COR-L47 (cell line): Measurements from ENCODE around the gene KCNJ4.
"Not testable (repeated sequence)": the region's sequence is repeated elsewhere in the genome, so short reads cannot be mapped to it uniquely, and the experiment has no call there.

Experiments
- DNase-seq: peaks from one replicate; lab custom pipeline; 2025; lab: John Stamatoyannopoulos, UW

Gene KCNJ4

DNA sequence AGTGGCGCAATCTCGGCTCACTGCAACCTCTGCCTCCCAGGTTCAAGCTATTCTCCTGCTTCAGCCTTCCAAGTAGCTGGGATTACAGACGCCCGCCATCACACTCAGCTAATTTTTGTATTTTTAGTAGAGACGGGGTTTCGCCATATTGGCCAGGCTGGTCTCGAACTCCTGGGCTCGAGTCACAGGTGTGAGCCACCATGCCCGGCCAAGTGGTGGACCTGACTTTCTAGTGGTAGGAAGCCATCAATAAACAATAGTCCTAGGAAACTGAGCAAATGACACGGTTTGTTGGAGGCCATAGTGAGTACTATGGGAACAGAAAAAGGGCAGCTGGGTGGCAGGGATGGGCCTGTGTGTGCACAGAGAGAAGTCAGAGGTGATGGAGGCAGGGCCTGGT lies 15.2 kb upstream of the KCNJ4 start:
- not testable (repeated sequence) for DNase-seq

DNA sequence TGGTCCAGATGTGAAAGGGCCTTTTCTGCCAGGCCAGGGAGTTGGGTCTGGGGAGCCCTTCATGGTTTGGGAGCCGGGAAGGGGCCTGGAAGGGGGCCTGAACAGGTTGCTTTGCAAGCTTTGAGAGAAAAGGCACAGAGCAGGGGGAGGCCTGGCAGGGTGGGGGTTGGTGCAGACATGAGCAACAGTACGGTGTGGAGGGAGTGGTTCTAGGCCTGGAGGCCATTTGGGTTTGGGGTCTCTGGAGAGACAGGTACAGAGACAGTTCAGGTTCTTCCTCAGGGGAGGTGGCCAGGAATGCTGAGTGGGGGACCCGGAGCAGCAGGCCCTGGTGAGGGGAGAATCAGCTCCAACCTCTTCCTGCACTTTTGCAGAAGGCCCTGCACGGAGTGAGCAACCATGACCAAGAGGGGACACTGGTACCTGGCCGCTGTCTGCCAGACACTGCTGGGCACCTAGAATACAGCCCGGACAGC lies 14.3 kb upstream of the KCNJ4 start:
- DNase-seq = no peak

DNA sequence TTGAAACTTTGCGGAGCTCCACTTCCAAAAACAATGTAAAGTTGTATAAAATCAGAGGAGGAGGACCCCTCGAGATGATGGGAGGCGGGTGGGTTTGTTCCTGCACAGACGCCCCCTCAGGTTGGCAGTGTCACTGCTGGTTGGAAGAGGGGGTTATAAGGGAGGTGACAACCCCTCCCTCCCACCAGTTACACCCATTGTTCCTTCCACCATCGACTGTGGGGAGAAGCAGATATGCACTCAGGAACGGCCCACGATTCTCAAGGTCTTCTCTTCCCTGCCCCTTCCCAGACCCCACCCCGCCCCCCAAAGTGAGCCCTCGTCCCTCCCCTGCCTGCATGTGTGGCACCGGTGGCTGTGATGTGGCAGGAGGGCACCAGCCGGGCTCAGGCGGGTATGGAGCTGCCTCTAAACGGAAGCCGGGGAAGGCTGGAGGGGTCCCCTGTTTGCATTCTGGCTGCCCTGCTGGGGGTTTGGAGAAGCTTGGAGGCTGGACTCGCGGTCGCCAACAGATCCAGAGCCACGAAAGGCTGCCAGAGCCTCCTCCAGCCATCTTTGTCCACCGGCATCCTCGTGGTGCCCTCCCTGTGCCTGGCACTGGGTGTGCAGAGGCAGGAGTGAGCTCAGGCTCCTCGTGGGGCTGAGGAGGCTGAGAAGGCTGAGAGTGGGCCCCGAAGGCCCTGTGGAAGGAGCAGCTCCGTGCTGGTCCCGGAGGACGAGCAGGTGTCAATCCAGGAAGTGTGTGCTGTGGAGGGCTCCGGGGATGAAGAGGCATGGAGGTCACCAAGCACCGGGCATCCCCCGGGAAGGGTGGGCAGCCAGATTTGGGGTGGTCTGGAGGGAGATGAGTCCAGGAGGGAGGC lies 13.7 kb upstream of the KCNJ4 start:
- no peak for DNase-seq

GRCh38 chr22:38467904-38468442 lies 13.0 kb upstream of the KCNJ4 start, which contains the start of gene KDELR3:
Gene KDELR3 (plus strand): TSS chr22:38468096. CDS start chr22:38468234, 138 bp downstream.
- DNase-seq = no peak

- no peak for DNase-seq
Measured at GRCh38 chr22:38467438-38467903, 12.5 kb upstream of the KCNJ4 start.

DNA sequence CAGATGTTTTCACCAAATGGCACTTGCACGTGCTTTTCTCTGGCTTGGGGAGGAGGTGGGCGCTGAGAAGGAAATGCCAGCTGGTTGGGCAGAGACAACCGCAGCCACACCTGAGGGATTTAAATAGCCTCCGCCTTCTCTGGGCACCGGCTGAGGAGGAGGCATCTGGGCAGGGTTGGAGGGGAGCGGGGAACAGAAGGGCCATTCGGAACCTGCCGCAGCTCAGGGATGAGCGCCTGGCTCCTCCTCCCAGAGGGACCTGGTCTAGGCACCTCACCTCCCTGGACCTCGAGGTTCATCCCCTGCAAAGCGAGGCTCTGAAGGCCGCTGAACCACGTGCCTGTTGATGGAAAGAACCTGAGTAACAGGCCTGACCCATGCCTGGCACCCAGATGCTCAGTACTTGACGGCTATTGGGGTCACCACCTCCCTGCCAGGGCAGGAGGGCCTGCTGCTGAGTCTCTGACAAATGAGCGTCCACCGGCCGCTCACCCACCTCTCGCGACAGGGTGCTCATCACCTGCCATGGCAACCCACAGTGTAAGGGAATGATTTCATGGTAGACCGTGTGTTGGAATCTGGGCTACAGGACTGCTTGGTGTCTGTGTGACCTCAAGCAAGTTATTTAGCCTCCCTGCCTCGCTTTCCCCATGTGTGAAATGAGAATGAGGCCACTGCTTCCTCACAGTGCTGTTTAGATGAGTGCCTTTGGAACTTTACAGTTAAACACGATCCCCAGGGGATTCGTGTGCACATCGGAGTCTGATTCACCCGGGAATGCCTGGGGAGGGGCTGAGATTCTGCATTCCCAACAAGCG lies 10.9 kb upstream of the KCNJ4 start:
- DNase-seq = no peak

DNA sequence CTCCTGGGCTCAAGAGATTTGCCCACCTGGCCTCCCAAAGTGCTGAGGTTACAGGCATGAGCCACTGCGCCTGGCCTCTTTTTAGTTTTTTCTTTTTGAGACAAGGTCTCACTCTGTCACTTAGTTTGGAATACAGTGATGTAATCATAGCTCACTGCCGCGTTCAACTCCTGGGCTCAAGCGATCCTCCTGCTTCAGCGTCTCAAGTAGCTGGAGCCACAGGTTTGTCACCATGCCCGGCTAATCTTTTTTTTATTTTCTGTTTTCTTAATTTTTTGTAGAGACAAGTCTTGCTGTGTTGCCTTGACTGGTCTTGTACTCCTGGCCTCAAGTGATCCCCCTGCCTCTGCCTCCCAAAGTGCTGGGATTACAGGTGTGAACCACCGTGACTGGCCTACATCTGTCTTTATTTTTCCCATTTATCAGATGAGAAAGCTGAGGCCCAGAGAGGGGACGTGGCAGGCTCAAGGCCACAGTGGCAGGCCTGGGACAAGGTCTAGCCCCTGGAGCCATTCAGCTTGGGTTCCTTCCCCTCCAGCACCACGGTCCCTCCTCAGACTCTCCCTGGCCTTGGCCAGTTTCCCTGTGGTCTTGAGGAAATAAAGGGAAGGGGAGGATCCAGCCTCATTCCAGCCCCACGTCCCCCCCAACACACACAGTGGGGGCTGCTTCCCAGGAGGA lies 10.1 kb upstream of the KCNJ4 start:
- DNase-seq = no peak

- no peak for DNase-seq
Measured at GRCh38 chr22:38462960-38463784, 8.2 kb upstream of the KCNJ4 start.

DNA sequence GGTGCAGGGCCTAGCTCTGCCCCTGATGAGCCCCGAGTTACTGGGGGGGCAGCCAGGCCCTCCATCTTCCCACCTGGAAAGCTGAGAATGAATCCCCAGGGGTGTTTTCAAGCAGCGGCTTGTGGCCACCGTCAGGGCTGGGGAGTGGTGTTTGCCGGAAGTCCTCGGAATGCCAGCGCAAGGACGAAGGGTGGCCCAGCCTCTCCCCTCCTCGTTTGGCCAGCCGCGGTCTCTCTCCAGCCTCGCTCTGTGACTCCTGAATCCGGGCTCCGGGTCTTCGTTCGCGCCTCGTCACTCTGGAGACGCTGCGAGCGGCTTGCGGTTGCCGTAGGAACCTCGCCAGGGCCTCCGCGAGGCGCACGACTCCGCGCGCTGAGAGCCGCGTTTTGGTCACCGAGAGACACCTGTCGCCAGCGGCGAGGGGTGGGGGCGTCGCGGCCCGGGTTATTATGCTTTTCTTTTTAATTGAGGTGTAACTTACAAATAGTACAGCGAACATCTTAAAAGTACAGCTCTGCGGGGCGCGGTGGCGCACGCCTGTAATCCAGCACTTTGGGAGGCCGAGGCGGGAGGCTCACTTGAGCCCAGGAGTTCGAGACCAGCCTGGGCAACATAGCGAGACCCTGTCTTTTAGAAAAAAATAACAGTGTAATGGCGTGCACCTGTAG lies 6.5 kb upstream of the KCNJ4 start:
- peak; percentile 96 for DNase-seq

- DNase-seq = no peak
Measured at GRCh38 chr22:38461057-38461413, 6.0 kb upstream of the KCNJ4 start.

GRCh38 chr22:38460426-38460840 lies 5.4 kb upstream of the KCNJ4 start:
- no peak for DNase-seq

GRCh38 chr22:38456841-38457699 lies 2.1 kb upstream of the KCNJ4 start:
- DNase-seq = no peak

DNA sequence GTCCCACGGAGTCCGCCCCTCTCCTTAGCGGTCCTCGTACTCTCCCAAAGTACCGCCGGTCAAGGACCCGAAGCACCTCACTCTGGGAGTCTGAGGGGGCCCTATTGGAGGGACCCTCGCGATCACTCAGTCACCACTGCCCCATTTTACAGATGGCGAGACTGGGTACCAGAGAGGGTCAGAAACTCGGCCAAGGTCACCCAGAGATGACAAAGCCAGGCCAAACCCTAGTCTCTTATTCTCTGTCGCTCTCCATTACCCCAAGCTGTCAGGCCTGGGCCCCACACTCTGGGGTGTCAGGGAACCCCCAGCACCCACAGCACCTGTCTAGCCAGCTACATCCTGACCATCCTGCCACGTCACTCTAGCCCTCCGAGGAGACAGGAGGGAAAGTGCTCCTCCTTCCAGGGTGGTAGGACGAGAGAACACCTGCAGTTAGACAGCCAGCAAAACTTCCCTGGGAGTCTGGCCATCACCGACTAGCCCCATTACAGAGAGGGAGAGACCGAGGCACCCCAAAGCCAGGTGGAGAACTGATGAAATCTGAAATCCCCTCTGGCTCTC lies 1.4 kb upstream of the KCNJ4 start:
- no peak for DNase-seq

DNA sequence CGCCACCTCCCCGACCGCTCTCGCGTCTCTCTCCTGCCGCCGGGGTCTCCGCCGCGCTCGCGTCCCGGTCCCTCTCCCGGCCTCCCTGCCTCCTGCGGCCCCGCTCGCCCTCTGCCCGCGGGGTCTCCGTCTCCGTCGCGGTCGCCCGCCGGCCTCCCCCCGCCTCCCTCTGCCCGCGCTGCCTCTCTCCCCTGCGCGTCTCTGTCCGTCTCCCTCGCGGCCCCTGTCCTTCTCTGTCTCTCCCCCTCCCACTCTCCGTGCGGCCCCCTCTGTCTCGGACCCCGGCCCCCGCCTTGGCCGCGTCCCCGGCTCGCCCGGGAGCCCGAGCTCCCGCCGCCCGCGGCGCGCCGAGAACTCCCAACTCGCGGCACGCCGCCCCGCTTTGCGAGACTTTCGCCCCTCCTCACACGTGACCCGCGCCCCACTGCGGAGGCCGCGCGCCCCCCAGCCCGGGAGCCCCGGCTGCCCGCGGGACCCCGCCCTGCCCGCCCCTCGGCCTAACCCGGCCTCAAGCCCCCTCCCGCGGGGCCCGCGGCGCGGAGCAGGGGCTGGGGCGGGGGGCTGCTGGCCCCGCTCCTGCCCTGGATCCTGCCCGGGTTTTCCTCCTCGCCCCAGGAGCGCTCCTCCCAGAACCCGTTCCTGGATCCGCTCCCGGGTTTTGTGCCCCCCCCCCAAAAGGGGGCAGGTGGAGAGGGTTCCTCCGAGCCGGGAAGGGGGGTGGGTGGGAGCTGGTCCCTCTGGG lies 702 bp upstream of the KCNJ4 start:
- peak; percentile 33 for DNase-seq

- no peak for DNase-seq
Measured at GRCh38 chr22:38454353-38455075, 485 bp downstream of the KCNJ4 start.

DNA sequence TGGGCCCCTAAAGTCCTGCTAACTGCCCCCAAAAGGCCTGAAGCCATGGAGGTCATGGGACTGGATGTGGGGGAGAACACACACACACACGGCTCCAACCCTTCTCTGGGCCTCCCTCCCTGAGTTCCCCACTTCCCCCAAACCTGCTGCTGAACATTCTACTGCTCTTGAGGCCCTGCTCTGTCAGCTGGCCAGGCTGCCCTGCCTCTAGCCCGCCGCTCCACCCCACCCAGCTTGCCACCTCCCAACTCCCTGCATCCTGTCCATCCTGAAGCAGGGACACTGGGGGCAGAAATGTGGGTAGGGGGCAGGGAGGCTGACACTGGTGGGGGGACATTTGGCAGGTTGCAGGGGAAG lies 1.0 kb downstream of the KCNJ4 start:
- DNase-seq = no peak

- no peak for DNase-seq
Measured at GRCh38 chr22:38453066-38453672, 1.8 kb downstream of the KCNJ4 start.
